Measurements from ENCODE around the gene OR52N1. TPM values are rescaled to one million over a fixed set of nuclear protein-coding genes. Genes with fewer than 3 reads are reported as not detected.

The OR52N1 gene
- total RNA-seq, 1 experiment from 2014 or later, result not detected

DNA sequence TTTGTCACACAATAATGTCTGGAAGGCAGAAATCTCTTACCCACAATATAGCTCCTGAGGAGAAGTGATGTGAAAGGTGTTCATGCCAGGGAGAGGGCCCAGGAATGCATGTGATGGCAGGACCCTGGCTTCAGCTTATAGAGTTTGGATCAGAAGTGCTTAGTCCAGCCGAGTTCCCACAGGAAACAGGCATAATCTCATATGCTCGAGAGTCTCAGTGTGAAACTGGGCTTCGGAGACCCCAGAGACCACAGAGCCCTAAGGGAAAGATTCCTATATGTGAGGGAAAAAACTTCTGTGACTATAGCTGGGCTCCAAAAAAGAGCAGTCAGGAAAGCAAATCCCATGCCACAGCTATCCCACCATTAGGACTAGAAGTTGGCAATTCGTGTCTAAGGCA, 7.8 kb downstream of the OR52N1 start, which contains the start of gene OR52N5:
TSS of gene OR52N5 (minus strand) at position 101 of the 400 bp plus-strand sequence. CDS start 4,721 bp downstream, outside the sequence.
- Mint-ChIP-seq H3K4me3 (ENCODE audit: low read depth, unreplicated experiment) (no peak within 1 kb of the TSS), H3K27ac (ENCODE audit: unreplicated experiment) (no peak within 1 kb of the TSS), H3K4me1 (ENCODE audit: low read depth, unreplicated experiment) (no peaks in the 10 kb centered on the region), H3K9me3 (ENCODE audit: low read depth, unreplicated experiment) (peaks cover under 1% of the 10 kb centered on the region), H3K27me3 (ENCODE audit: unreplicated experiment) (peaks cover 13% of the 10 kb centered on the region), H3K36me3 (ENCODE audit: insufficient read depth, unreplicated experiment) (no peaks in the 10 kb centered on the region)
- BruUV-seq (replicated peaks), result no TSS peak
- CTCF ChIA-PET, result no interaction called here
- no peak for TF ChIP-seq CTCF (IDR thresholded peaks at IDR 0.05; ENCODE audit: unreplicated experiment)
- DNase-seq, result no peak
- intact Hi-C loops (cut with micrococcal nuclease; ENCODE audit: unreplicated experiment), result no loop called here

DNA sequence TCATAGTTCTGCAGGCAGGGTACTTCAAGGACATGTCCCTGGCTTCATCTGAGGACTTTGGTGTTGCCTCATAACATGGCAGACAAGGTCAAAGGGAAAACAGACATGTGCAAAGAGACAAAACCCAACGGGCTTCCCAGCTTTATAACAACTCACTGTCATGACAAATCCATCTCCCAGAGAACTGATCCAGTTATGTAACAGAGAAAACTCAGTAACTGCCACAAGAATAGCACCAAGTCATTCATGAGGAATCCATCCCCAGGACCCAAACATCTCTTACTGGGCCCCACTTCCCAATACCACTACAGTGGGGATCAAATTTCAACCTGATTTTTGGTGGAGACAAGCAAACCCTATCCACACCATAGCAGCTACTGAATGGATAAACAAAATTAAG, 24.0 kb downstream of the OR52N1 start:
- DNase-seq, result no peak
- Mint-ChIP-seq H3K36me3 (ENCODE audit: insufficient read depth, unreplicated experiment) (no peaks in the 10 kb centered on the region), H3K27ac (ENCODE audit: unreplicated experiment) (no peak overlapping the region), H3K4me1 (ENCODE audit: low read depth, unreplicated experiment) (no peaks in the 10 kb centered on the region), H3K27me3 (ENCODE audit: unreplicated experiment) (no peaks in the 10 kb centered on the region), H3K9me3 (ENCODE audit: low read depth, unreplicated experiment) (no peaks in the 10 kb centered on the region), H3K4me3 (ENCODE audit: low read depth, unreplicated experiment) (no peak overlapping the region)
- intact Hi-C loops (cut with micrococcal nuclease; ENCODE audit: unreplicated experiment), result no loop called here
- no TSS peak for BruUV-seq (replicated peaks)
- CTCF ChIA-PET, result no interaction called here
- TF ChIP-seq CTCF (IDR thresholded peaks at IDR 0.05; ENCODE audit: unreplicated experiment), result no peak

- no peaks in the 10 kb centered on the region for H3K4me1 Mint-ChIP-seq (ENCODE audit: low read depth, unreplicated experiment)
- no peak for TF ChIP-seq CTCF (IDR thresholded peaks at IDR 0.05; ENCODE audit: unreplicated experiment)
- peaks cover 3% of the 10 kb centered on the region for H3K9me3 Mint-ChIP-seq (ENCODE audit: low read depth, unreplicated experiment)
- no peaks in the 10 kb centered on the region for H3K27me3 Mint-ChIP-seq (ENCODE audit: unreplicated experiment)
- no TSS peak for BruUV-seq (replicated peaks)
- H3K27ac Mint-ChIP-seq (ENCODE audit: unreplicated experiment), result no peak within 1 kb of the TSS
- no peaks in the 10 kb centered on the region for H3K36me3 Mint-ChIP-seq (ENCODE audit: insufficient read depth, unreplicated experiment)
- CTCF ChIA-PET, result no interaction called here
- no peak for DNase-seq
- H3K4me3 Mint-ChIP-seq (ENCODE audit: low read depth, unreplicated experiment), result no peak within 1 kb of the TSS
- intact Hi-C loops (cut with micrococcal nuclease; ENCODE audit: unreplicated experiment), result no loop called here
Observed at GRCh38 chr11:5753943-5754342, 37.1 kb downstream of the OR52N1 start, which contains the start of gene OR52N4. TSS of gene OR52N4 (plus strand) at chr11:5754243. CDS start at chr11:5754741, 498 bp downstream.

DNA sequence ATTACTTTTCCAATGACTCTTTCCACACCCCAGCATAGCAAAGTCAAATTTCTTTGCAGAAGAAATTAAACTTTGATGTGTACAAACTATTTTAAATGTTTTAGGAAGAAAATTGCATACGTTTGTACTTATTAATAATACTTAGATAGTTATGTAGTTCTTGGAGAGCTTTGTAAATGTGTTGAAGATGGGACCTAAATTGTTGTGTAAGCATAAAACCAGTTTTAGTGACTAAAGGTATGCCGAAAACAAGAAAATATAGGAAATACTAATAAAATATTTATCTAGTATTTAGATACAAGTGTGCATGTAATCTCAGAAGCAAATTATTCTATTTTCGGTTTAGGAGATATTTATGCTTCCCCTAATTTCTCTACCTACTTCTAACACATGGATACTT, 41.2 kb downstream of the OR52N1 start:
- intact Hi-C loops (cut with micrococcal nuclease; ENCODE audit: unreplicated experiment), result no loop called here
- no peak for DNase-seq
- Mint-ChIP-seq H3K4me3 (ENCODE audit: low read depth, unreplicated experiment) (no peak overlapping the region), H3K4me1 (ENCODE audit: low read depth, unreplicated experiment) (no peaks in the 10 kb centered on the region), H3K27me3 (ENCODE audit: unreplicated experiment) (no peaks in the 10 kb centered on the region), H3K27ac (ENCODE audit: unreplicated experiment) (no peak overlapping the region), H3K36me3 (ENCODE audit: insufficient read depth, unreplicated experiment) (no peaks in the 10 kb centered on the region), H3K9me3 (ENCODE audit: low read depth, unreplicated experiment) (no peaks in the 10 kb centered on the region)
- TF ChIP-seq CTCF (IDR thresholded peaks at IDR 0.05; ENCODE audit: unreplicated experiment), result no peak
- BruUV-seq (replicated peaks), result no TSS peak
- CTCF ChIA-PET, result no interaction called here

Data from Calu3 (cell line).